ENCODE results near the gene C2CD4C. TPM values are rescaled to one million over a fixed set of nuclear protein-coding genes. Genes with fewer than 3 reads are reported as not detected.

The C2CD4C gene
- total and polyA plus RNA-seq, 10 of the 15 experiments (the other 5 are each of a cell fraction or from before 2014, with no cell fraction given) = not detected

DNA sequence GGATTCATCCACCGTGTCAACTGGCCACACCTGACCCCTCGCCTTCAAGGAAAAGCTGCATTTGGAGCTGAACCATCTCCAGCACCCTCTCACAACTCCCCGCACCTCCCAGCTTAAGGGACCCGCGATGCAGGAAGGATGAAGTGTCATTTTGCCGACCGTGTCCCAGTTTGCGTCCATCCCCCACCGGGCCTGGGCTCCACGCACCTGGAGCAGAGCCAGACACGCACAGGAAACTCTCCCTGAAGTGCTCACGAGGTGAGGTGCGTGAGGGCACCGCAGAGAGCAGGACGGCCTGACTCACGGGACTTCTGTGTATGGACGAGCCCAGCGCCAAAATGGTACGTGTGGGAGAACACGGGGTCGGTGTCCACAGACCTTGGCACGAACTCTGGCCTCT is 44.7 kb upstream of the C2CD4C start (continued):
- no peak for TF ChIP-seq STAT1 (conservative IDR thresholded peaks at IDR 0.05)
- no peak for TF ChIP-seq SPI1 (IDR thresholded peaks at IDR 0.05; ENCODE audit: borderline replicate concordance, insufficient read depth, low read depth, low read length)
- no peak for TF ChIP-seq RAD21 (IDR thresholded peaks at IDR 0.05; ENCODE audit: insufficient read depth, low read depth, low read length)
- no peak for TF ChIP-seq SIX5 (IDR thresholded peaks at IDR 0.05; ENCODE audit: low read depth, low read length, severe bottlenecking)
- TF ChIP-seq, protein P1, sequence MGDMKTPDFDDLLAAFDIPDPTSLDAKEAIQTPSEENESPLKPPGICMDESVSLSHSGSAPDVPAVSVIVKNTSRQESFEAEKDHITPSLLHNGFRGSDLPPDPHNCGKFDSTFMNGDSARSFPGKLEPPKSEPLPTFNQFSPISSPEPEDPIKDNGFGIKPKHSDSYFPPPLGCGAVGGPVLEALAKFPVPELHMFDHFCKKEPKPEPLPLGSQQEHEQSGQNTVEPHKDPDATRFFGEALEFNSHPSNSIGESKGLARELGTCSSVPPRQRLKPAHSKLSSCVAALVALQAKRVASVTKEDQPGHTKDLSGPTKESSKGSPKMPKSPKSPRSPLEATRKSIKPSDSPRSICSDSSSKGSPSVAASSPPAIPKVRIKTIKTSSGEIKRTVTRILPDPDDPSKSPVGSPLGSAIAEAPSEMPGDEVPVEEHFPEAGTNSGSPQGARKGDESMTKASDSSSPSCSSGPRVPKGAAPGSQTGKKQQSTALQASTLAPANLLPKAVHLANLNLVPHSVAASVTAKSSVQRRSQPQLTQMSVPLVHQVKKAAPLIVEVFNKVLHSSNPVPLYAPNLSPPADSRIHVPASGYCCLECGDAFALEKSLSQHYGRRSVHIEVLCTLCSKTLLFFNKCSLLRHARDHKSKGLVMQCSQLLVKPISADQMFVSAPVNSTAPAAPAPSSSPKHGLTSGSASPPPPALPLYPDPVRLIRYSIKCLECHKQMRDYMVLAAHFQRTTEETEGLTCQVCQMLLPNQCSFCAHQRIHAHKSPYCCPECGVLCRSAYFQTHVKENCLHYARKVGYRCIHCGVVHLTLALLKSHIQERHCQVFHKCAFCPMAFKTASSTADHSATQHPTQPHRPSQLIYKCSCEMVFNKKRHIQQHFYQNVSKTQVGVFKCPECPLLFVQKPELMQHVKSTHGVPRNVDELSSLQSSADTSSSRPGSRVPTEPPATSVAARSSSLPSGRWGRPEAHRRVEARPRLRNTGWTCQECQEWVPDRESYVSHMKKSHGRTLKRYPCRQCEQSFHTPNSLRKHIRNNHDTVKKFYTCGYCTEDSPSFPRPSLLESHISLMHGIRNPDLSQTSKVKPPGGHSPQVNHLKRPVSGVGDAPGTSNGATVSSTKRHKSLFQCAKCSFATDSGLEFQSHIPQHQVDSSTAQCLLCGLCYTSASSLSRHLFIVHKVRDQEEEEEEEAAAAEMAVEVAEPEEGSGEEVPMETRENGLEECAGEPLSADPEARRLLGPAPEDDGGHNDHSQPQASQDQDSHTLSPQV (IDR thresholded peaks at IDR 0.05) = no peak
- no peak for TF ChIP-seq FOXK2 (IDR thresholded peaks at IDR 0.05)

DNA sequence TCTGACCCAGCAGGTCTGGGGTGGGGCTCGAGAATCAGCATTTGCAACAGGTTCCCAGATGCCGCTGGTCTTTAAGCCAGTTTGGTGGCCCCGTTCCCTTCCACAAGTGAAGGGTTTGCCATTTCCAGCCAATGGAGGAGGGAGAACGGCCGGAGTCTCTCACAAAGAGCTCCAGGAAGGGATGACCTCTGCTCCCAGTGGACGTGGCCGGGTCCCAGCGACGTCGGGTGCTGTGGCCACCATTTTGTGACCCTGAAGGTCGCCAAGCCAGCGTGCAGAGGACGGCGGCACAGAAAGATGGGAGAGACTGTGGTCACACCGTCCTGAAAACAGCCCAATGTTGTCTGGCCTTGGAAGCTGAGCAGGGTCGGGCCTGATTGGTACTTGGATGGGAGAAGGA is 43.9 kb upstream of the C2CD4C start:
- DNase-seq (ENCODE audit: low read depth, low spot score) (no peak), FAIRE-seq (no peak), ATAC-seq (no peak)
- Histone ChIP-seq H3K4me3 (no peak overlapping the region), H3K9ac (ENCODE audit: control insufficient read depth, insufficient read depth, low read length) (no peak overlapping the region), H3K4me2 (ENCODE audit: control insufficient read depth, insufficient read depth) (no peak overlapping the region), H3K27me3 (replicated peaks in 1 of 2; ENCODE audit: control insufficient read depth in 2 of 2, insufficient read depth in 2 of 2, low read length in 1 of 2) (no peaks in the 10 kb centered on the region), H2AFZ (ENCODE audit: control insufficient read depth, low read depth, low read length) (no peak overlapping the region), H4K20me1 (ENCODE audit: control insufficient read depth, insufficient read depth) (no peaks in the 10 kb centered on the region), H3K9me3 (replicated peaks; ENCODE audit: control insufficient read depth, insufficient read depth, low read length) (no peaks in the 10 kb centered on the region; the same call in 2 of the 3 replicates), H3K4me1 (ENCODE audit: control insufficient read depth, insufficient read depth, low read length) (no peaks in the 10 kb centered on the region), H3K36me3 (ENCODE audit: control insufficient read depth in 2 of 2, insufficient read depth in 2 of 2, low read length in 1 of 2) (no peaks in the 10 kb centered on the region), H3K79me2 (ENCODE audit: control insufficient read depth, insufficient read depth, low read length) (no peaks in the 10 kb centered on the region), H3K27ac (ENCODE audit: control insufficient read depth, insufficient read depth) (no peak overlapping the region)
- BruUV-seq (replicated peaks) = no TSS peak
- SMC1A ChIA-PET (ENCODE audit: uncharacterized antibody, unreplicated experiment) = no interaction called here
- RAD21 ChIA-PET (ENCODE audit: unreplicated experiment) = no interaction called here
- WGBS (ENCODE audit: insufficient coverage, insufficient replicate concordance, low lambda C conversion rate, missing lambda C conversion rate) = 61% methylated on average over 16 of the region's 16 CpGs
- TF ChIP-seq ZBED1 (IDR thresholded peaks at IDR 0.05; ENCODE audit: borderline replicate concordance) = no peak
- no peak for TF ChIP-seq HDAC6 (IDR thresholded peaks at IDR 0.05; ENCODE audit: unreplicated experiment)
- TF ChIP-seq JUND (IDR thresholded peaks at IDR 0.05; ENCODE audit: low read depth, low read length) = no peak
- TF ChIP-seq MYB (IDR thresholded peaks at IDR 0.05; ENCODE audit: borderline replicate concordance, low read depth, low read length) = no peak
- no peak for TF ChIP-seq RAD21 (IDR thresholded peaks at IDR 0.05; ENCODE audit: insufficient read depth, low read depth, low read length)
- no peak for TF ChIP-seq TAF1 (IDR thresholded peaks at IDR 0.05; ENCODE audit: borderline replicate concordance, low read depth, low read length)
- TF ChIP-seq, protein P2, sequence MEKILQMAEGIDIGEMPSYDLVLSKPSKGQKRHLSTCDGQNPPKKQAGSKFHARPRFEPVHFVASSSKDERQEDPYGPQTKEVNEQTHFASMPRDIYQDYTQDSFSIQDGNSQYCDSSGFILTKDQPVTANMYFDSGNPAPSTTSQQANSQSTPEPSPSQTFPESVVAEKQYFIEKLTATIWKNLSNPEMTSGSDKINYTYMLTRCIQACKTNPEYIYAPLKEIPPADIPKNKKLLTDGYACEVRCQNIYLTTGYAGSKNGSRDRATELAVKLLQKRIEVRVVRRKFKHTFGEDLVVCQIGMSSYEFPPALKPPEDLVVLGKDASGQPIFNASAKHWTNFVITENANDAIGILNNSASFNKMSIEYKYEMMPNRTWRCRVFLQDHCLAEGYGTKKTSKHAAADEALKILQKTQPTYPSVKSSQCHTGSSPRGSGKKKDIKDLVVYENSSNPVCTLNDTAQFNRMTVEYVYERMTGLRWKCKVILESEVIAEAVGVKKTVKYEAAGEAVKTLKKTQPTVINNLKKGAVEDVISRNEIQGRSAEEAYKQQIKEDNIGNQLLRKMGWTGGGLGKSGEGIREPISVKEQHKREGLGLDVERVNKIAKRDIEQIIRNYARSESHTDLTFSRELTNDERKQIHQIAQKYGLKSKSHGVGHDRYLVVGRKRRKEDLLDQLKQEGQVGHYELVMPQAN (conservative IDR thresholded peaks at IDR 0.05) = no peak
- no peak for TF ChIP-seq POLR2AphosphoS2 (IDR thresholded peaks at IDR 0.05; ENCODE audit: low read depth, low read length)
- in situ Hi-C loops (cut with MboI) = no loop called here
- POLR2A ChIA-PET = no interaction called here
- intact Hi-C loops (cut with micrococcal nuclease; ENCODE audit: unreplicated experiment) = no loop called here
- CTCF ChIA-PET = no interaction called here
